GM18502 (cell line): Measurements from ENCODE around the gene ARHGAP45.
"Not testable (repeated sequence)": the region's sequence is repeated elsewhere in the genome, so short reads cannot be mapped to it uniquely, and the experiment has no call there.

Experiments used
- ATAC-seq: cut with Tn5 transposase; IDR thresholded peaks from one replicate; pipeline ENCODE4 v1.9.1; 2021; ENCODE audit warnings: mild to moderate bottlenecking; ENCODE audit not compliant: unreplicated experiment, poor library complexity

ARHGAP45 gene

GRCh38 chr19:1129084-1129483 lies 62.1 kb downstream of the ARHGAP45 start:
- ATAC-seq = not testable (repeated sequence)

GRCh38 chr19:1129535-1129934 lies 62.6 kb downstream of the ARHGAP45 start:
- ATAC-seq = no peak

GRCh38 chr19:1130771-1131717 lies 64.1 kb downstream of the ARHGAP45 start:
- no peak for ATAC-seq

GRCh38 chr19:1131718-1132551 lies 65.0 kb downstream of the ARHGAP45 start:
- ATAC-seq = peak; percentile 42

- ATAC-seq = peak; percentile 15
These were observed 65.8 kb downstream of the ARHGAP45 start for GRCh38 chr19:1132552-1133383.

- ATAC-seq = peak; percentile 62
These were observed 66.5 kb downstream of the ARHGAP45 start for GRCh38 chr19:1133471-1133929.

- no peak for ATAC-seq
These were observed 67.5 kb downstream of the ARHGAP45 start for GRCh38 chr19:1134431-1134830.

- no peak for ATAC-seq
These were observed 68.5 kb downstream of the ARHGAP45 start for GRCh38 chr19:1135454-1135853.

- ATAC-seq = no peak
These were observed 69.2 kb downstream of the ARHGAP45 start for GRCh38 chr19:1136201-1136600.
